SJCRH30 (cell line): ENCODE data around the gene REPIN1. TPM values are rescaled to one million over a fixed set of nuclear protein-coding genes. Genes with fewer than 3 reads are reported as not detected.

Source experiments
- DNase-seq, 2 experiments: peaks; one replicate each; pipeline ENCODE4 v3.0.0-alpha.2; 2015 to 2020
- H3K27ac ChIP-seq: fragments of 250-450 bp; sonication (Bioruptor Pico); 2 replicates; pipeline ENCODE4 v1.5.1; 2020; ENCODE audit warnings: mild to moderate bottlenecking, moderate library complexity
- H3K27me3 ChIP-seq: fragments of 250-450 bp; sonication (Bioruptor Pico); 2 replicates; pipeline ENCODE4 v1.5.1; 2020; ENCODE audit warnings: mild to moderate bottlenecking, moderate library complexity
- H3K36me3 ChIP-seq: fragments of 250-450 bp; sonication (Bioruptor Pico); 2 replicates; pipeline ENCODE4 v1.5.1; 2020; ENCODE audit warnings: mild to moderate bottlenecking, moderate library complexity
- H3K4me1 ChIP-seq: fragments of 250-450 bp; sonication (Bioruptor Pico); 2 replicates; pipeline ENCODE4 v1.5.1; 2020; ENCODE audit warnings: mild to moderate bottlenecking, moderate library complexity
- H3K4me3 ChIP-seq: fragments of 250-450 bp; sonication (Bioruptor Pico); 2 replicates; pipeline ENCODE4 v1.5.1; 2020; ENCODE audit warnings: mild to moderate bottlenecking, moderate library complexity
- H3K9me3 ChIP-seq: fragments of 250-450 bp; sonication (Bioruptor Pico); replicated peaks from 2 replicates; pipeline ENCODE4 v1.5.1; 2020; ENCODE audit warnings: mild to moderate bottlenecking, moderate library complexity
- total RNA-seq: library from RNA; depleted of rRNA; stranded (reverse); fragments of >200 nt; shearing (Covaris generic); gene quantifications from 2 replicates; pipeline ENCODE4 v1.2.3, GENCODE V29; 2014

REPIN1 gene
- total RNA-seq, 1 experiment from 2014 or later = 183 TPM

DNA sequence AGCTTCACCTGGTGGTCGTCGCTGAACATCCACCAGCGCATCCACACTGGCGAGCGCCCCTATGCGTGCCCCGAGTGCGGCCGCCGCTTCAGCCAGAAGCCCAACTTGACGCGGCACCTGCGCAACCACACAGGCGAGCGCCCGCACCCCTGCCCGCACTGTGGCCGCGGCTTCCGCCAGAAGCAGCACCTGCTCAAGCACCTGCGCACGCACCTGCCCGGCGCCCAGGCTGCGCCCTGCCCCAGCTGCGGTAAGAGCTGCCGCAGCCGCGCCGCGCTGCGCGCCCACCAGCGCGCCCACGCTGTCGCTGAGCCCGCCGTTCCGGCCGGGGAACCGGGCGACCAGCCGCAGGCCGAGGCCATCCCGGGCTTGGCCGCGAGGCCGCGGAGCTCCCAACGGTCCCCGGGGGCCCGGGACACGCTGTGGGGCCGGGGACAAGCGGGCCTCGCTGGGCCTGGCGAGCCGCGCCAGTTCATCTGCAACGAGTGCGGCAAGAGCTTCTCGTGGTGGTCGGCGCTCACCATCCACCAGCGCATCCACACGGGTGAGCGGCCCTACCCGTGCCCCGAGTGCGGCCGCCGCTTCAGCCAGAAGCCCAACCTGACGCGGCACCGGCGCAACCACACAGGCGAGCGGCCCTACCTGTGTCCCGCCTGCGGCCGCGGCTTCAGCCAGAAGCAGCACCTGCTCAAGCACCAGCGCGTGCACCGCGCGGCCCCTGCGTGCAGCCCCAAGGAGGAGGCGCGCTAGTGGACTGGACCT, 28.9 kb downstream of the REPIN1 start:
- H3K4me1 ChIP-seq = peaks cover 3% of the 10 kb centered on the region; the same call in 1 of the 2 replicates
- peaks cover 4% of the 10 kb centered on the region for H3K36me3 ChIP-seq
- H3K4me3 ChIP-seq = no peak overlapping the region
- no peak for DNase-seq
- no peak overlapping the region for H3K27ac ChIP-seq
- no peaks in the 10 kb centered on the region for H3K9me3 ChIP-seq
- no peaks in the 10 kb centered on the region for H3K27me3 ChIP-seq

DNA sequence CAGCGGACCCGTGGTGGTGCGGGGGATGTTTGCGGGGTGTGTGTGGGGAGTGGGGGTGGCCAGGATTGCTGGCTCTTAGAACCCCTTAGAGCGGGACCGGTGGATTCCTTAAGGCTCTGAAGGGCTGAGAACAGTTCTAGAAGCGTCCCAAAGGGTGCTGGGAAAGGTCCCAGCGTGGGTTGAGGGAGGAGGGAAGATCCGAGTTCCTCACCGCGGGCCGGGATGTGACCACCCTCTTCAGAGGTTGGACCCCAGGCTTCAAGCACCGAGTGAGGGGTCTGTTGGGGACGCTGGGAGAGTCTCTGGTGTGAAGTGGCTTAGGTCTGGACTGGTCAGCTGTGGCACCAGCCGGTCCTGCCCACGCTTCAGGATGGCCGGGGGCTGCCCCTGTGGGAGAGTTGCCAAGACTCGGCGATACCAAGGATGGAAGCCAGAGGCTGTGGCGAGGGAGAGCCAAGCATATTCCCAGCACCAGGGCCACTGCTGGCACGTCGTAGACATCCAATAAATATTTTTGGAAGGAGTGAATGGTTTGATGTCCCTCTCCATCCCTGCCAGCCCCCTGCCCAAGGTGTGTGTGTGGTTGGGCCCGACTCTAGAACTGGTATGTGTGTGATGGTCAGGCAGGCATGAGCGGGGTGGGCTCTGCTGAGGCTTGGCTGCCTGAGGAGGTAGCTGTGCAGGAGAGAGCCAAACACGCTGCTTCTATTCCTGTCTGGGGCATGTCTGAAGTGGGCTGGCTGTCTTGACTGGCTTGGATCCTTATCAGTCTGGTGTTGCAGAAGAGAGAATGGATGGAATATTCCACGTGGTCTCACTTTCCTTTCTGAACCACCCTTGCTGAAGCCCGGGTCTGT, 29.7 kb downstream of the REPIN1 start:
- Histone ChIP-seq H3K36me3 (peaks cover 4% of the 10 kb centered on the region), H3K27me3 (no peaks in the 10 kb centered on the region), H3K9me3 (no peaks in the 10 kb centered on the region), H3K4me1 (peaks cover 3% of the 10 kb centered on the region; the same call in 1 of the 2 replicates), H3K27ac (no peak overlapping the region), H3K4me3 (no peak overlapping the region)
- DNase-seq = no peak

DNA sequence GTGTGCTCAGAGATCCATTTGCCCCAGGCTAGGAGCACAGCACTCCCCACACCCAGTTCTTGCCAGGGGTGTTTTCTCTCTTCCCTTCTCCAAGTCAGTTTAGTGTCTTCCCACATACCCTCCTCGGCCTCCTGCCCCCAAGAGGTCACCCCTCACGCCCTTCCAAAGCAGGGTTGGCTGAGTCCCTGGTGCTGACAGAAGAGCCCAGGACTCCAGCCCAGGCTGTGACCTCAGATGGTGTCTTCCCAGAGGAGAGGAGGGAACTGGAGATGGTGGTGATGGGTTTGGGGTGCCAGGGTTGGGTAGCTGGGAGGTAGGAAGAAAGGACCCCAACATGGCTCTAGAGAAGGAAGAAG, 30.3 kb downstream of the REPIN1 start:
- H3K9me3 ChIP-seq = no peaks in the 10 kb centered on the region
- peaks cover 3% of the 10 kb centered on the region; the same call in 1 of the 2 replicates for H3K4me1 ChIP-seq
- peaks cover 4% of the 10 kb centered on the region for H3K36me3 ChIP-seq
- H3K4me3 ChIP-seq = no peak overlapping the region
- no peak for DNase-seq
- H3K27me3 ChIP-seq = no peaks in the 10 kb centered on the region
- H3K27ac ChIP-seq = no peak overlapping the region

DNA sequence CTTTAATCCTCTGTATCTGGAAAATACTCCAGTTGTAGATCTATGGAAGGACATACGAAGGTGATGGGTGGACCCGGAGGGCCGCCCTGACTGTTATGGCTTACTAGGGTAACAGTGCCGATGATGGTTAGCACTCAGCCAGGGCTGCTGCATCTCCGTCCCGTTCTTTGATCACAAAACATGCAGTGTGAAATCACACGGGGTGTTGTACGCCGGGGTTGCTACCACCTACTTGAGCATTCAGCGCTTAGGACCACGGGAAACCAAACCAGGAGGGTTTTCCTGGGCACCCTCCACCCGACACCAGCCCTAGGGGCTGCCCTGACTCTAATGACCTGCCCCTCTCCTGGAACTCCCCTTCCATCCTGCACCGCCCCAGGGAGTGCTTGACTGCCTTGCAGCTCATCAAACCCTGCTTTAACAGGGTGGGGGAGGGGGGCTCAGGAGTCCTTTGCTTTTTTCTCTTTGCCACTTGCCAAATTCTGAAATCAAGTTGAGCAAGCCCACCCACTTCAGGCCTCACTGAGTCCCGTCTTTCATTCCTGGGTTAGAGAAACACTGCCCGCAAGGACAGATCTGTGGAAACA, 30.9 kb downstream of the REPIN1 start:
- Histone ChIP-seq H3K9me3 (no peaks in the 10 kb centered on the region), H3K4me3 (no peak overlapping the region), H3K36me3 (peaks cover 4% of the 10 kb centered on the region), H3K4me1 (peaks cover 3% of the 10 kb centered on the region; the same call in 1 of the 2 replicates), H3K27me3 (no peaks in the 10 kb centered on the region), H3K27ac (no peak overlapping the region)
- DNase-seq = no peak

DNA sequence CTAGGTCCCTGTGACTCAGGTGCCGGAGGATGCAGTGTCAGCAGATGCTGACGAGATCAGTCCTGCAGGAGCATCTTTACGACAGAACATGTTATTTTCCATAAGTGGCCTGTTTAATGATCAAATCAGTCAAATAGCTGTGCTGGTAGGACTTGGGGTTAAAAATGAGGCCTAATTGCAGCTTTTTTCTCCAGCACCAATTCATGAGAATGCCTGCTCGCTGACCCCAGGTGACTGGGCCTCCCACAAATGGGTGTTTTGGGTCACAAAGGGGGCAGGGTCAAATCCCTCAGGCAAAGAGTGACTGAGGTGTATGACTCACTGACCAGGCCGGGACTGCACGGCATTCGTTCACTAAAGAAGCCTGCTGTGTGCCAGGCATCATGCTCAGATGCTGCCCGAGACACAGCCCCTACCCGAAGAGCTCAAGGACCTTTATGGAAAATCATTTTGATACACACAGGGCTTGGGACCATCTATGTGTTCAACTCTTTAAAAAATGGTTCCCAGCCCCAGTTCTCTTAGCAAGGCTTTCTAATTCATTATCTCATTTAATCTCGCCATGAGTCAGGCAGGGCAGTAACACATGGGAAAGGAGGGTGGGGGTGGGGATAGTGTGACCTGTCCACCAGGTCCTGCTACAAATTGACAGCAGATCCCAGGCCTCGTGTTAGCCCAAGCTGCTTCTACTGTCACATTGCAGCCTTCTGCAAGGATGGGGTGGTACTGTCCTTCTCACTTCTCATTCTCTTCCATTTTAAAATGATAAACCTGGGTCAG, 31.6 kb downstream of the REPIN1 start:
- Histone ChIP-seq H3K36me3 (peaks cover 4% of the 10 kb centered on the region; the same call in 1 of the 2 replicates), H3K4me3 (no peak overlapping the region), H3K27ac (no peak overlapping the region), H3K4me1 (peaks cover 3% of the 10 kb centered on the region; the same call in 1 of the 2 replicates), H3K27me3 (no peaks in the 10 kb centered on the region), H3K9me3 (no peaks in the 10 kb centered on the region)
- no peak for DNase-seq

DNA sequence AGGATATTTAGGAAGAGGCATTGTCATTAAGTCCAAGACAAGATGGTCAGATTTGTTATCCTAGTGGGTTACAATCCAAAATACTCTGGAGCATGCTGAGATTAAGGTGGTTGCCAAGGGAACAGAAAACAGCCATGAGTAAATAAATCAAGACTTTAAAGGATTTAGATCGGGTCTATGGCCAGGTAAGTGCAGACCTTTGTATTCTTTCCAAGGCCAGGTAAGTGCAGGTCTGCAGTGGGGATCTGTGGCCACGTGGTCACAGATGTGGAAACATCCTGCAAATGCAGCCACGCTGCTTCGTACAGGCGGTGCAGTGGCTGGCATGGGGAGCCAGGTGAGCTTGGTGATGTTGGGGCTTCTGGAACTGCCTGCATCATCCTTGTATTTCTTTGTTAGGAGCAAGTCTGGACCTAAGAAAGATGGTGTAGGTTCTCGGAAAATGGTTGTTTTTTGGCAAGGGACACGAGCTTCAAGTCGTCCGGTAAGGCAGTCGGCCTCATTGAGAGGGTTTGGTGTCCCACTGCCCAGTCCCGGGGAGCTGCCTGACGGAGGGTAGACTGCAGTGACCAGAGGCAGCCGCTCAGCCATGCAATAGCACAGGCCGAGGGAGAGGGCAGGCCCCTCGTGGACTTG, 32.3 kb downstream of the REPIN1 start:
- no peak for DNase-seq
- H3K36me3 ChIP-seq = peaks cover 4% of the 10 kb centered on the region; the same call in 1 of the 2 replicates
- no peak overlapping the region for H3K27ac ChIP-seq
- peaks cover 3% of the 10 kb centered on the region; the same call in 1 of the 2 replicates for H3K4me1 ChIP-seq
- no peaks in the 10 kb centered on the region for H3K9me3 ChIP-seq
- H3K27me3 ChIP-seq = no peaks in the 10 kb centered on the region
- no peak overlapping the region for H3K4me3 ChIP-seq

DNA sequence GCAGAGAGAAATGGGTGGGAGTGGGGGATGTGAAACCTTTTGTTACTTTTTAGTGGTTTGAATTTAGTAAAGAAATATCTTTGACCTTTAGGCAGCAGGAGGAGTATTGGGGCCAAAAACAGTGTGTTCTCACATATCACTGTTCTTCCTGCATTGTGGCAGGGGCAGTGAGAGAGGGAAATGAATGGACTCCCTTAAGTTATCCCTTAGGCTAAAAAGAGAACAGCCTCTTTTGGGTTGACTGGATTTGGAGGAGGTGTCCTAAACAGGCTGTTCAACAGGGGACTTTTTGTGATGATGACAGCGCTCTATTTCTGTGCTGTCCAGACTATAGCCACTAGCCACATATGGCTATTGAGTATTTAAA, 32.8 kb downstream of the REPIN1 start:
- H3K27ac ChIP-seq = no peak overlapping the region
- peaks cover 3% of the 10 kb centered on the region; the same call in 1 of the 2 replicates for H3K4me1 ChIP-seq
- DNase-seq = no peak
- no peaks in the 10 kb centered on the region for H3K9me3 ChIP-seq
- H3K36me3 ChIP-seq = peaks cover 4% of the 10 kb centered on the region; the same call in 1 of the 2 replicates
- H3K4me3 ChIP-seq = no peak overlapping the region
- no peaks in the 10 kb centered on the region for H3K27me3 ChIP-seq

DNA sequence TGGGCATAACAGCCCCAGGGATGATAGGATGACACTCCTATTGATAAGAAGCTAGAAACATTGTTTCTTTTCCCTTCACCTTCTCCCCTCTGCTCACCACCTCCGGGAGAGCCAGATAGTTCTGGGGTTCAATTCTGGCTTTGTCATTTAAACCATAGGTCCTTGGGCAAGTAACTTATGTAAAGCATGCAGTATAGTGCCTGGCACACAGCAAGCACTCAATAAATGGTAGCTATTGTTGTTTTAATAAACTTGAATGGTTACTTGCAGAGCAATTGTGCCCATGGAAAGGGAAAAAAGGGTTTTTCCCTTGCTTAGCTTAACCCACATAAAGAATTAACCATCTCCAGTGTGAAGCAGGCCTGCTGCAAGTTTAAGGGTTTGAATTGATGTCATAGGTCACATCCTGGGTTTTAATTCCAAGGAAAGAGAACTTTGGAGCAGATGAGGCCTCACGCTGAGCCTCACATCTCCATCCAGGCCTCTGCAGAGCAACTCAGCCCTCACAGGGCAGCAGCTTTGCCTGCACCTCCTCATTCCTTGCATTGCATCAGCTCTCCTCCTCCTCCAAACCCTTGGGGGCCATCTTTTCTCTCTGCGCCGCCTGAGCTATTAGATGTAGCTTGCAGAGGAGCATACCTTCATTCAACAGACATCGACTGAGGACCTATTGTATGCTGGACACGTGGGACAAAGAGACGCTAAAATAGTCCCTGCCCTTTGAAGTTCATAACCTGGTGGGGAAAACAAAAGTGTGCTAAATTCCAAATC, 33.4 kb downstream of the REPIN1 start:
- Histone ChIP-seq H3K27me3 (no peaks in the 10 kb centered on the region), H3K27ac (no peak overlapping the region), H3K4me1 (peaks cover 3% of the 10 kb centered on the region; the same call in 1 of the 2 replicates), H3K9me3 (no peaks in the 10 kb centered on the region), H3K36me3 (no peaks in the 10 kb centered on the region; the same call in 1 of the 2 replicates), H3K4me3 (no peak overlapping the region)
- no peak for DNase-seq

DNA sequence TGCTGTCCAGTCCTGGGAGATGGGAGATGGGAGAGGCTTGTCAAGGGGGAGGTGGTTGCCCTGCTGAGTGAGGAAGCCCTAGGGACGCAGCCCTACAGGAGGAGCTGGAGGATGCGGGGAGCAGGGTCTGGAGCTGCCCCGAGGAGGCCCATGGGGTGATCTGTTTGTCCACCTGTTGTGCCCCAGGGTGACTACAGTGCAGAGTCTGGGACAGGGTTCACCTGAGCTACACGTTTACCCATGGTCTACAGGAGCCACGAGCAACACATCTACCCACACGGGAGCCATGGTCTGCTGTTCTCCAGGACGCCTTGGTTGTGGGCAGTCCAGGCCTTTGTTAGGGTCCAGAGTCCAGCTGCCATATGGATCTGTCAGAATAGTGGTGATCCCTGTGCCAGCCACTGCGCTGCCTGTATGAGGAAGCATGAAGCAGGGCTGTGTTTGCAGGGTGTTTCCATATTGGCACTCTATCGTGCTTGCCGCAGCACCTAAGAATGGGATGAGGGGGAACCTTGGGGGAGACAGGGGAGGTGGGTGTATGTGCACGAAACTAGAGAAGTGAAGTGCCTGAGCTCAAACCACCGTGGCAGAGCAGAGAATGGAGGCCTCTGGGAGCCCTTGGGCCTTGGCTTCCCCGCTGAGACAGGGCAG, 34.2 kb downstream of the REPIN1 start:
- no peak for DNase-seq
- Histone ChIP-seq H3K4me1 (peaks cover 3% of the 10 kb centered on the region; the same call in 1 of the 2 replicates), H3K4me3 (no peak overlapping the region), H3K27ac (no peak overlapping the region), H3K9me3 (no peaks in the 10 kb centered on the region), H3K27me3 (no peaks in the 10 kb centered on the region), H3K36me3 (no peaks in the 10 kb centered on the region; the same call in 1 of the 2 replicates)

DNA sequence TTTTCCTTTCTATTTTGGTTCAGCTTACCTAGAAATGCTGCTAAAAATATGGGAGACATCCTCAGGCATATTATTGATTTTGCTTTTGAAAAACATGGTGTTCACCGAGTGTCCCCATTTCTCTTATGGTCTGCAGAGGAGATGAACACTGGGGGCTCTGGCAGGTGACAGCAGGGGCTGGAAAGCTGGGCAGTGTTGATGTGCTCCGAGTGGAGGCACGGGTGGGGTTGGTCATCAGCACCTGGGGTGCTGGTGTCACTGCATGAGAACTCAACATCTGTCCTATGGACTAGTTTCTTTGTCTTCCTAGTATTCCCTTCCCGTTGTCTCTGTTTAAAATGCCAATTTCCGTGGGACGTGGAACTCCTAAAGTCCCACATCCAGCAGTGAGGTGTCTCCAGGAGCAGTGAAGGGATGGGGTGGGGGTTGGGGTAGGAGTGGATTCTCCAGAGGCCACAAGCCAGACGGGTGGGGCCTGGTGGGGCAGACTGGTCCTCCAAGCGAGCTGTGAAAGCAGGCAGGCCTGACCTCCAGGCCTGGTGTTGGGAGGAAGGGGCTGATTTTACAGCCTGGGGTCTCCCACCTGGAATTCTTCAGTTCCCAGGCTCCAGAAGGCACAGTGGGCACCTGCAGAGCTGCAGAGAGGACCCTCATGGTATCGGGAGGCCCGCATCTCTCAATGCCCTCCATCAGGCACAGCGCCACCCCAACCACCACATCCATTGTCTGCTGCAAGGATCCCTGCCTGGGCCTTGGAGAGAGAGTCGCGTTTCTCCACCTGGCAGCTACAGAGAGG, 35.0 kb downstream of the REPIN1 start:
- Histone ChIP-seq H3K36me3 (no peaks in the 10 kb centered on the region), H3K27me3 (no peaks in the 10 kb centered on the region), H3K9me3 (no peaks in the 10 kb centered on the region), H3K27ac (no peak overlapping the region), H3K4me3 (no peak overlapping the region), H3K4me1 (peaks cover 3% of the 10 kb centered on the region; the same call in 1 of the 2 replicates)
- no peak for DNase-seq

DNA sequence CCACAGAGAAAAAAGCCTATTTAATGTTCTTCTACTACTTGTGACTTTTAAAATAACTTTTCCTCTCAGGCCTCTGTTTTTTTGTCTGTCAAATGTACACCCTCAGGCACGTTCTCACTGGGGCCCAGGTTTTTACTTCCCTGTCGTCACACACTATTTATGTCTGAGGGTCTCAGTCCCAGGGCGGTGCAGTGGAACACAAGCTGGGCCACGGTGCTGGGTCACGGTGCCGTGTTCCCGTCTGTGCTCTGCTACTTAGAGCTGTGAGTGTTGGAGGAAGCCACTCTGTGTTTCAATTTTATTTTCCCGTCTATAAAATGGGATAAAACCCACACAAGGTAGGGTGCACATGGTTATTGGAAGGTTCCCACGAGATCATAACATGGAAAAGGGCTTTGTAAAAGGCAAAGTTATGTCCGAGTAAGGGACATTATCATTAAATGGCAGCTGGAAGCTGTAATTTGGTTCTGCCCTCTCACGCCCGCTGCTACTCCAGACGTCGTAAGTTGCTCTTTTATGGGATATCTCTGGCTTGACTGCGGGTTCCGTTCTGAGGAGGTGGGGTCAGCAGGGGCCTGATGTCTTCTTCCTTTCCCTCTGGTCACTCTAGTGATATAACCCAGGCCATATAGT, 35.7 kb downstream of the REPIN1 start:
- H3K27ac ChIP-seq = peak overlapping the region; percentile 74
- H3K36me3 ChIP-seq = no peaks in the 10 kb centered on the region
- H3K27me3 ChIP-seq = no peaks in the 10 kb centered on the region
- H3K4me1 ChIP-seq = peaks cover 3% of the 10 kb centered on the region; the same call in 1 of the 2 replicates
- peak overlapping the region; percentile 81 for H3K4me3 ChIP-seq
- no peaks in the 10 kb centered on the region for H3K9me3 ChIP-seq
- DNase-seq = no peak
